Stomach (tissue), 9 donors: Measurements from ENCODE around the gene IARS1. TPM values are rescaled to one million over a fixed set of nuclear protein-coding genes. Genes with fewer than 3 reads are reported as not detected.

Experiments used
- DNase-seq, 2 donors: peaks; one replicate each; pipeline versions ENCODE4 v3.0.0 to v3.0.0-alpha.2; 2013 to 2019
- H3K27ac ChIP-seq, 5 donors: fragments of 200-600 bp in 4 of 5; sonication (generic) in 4 of 5; one replicate each; pipeline ENCODE4 v1.5.1; 2013 to 2019; ENCODE audit warnings: mild to moderate bottlenecking in 1 of 5, moderate library complexity in 1 of 5
- H3K27me3 ChIP-seq, 3 donors: fragments of 200-600 bp; sonication (generic); one replicate each; pipeline ENCODE4 v1.5.1; 2017 to 2019; ENCODE audit warnings: mixed run types in 1 of 3
- H3K36me3 ChIP-seq, 4 donors: fragments of 200-600 bp; sonication (generic); 1 replicate in 3 of 4; 2 replicates in 1 of 4; pipeline ENCODE4 v1.5.1; 2016 to 2019
- H3K4me1 ChIP-seq, 4 donors: fragments of 200-600 bp; sonication (generic); one replicate each; pipeline ENCODE4 v1.5.1; 2016 to 2019
- H3K4me3 ChIP-seq, 4 donors: fragments of 200-600 bp; sonication (generic) in 3 of 4; one replicate each; pipeline ENCODE4 v1.5.1; 2016 to 2019; ENCODE audit warnings: mild to moderate bottlenecking in 1 of 4
- H3K9me3 ChIP-seq, 4 donors: fragments of 200-600 bp; sonication (generic); one replicate each; pipeline ENCODE4 v1.5.1; 2016 to 2019
- CTCF ChIP-seq, 7 experiments: fragments of 450-650 bp in 4 of 7; fragments of 200-600 bp in 3 of 7; sonication (generic) in 3 of 7; IDR thresholded peaks; one replicate each; pipeline ENCODE4 v1.5.1; 2016 to 2019; ENCODE audit warnings: antibody characterized with exemption in 7 of 7, control low read depth in 2 of 7, mild to moderate bottlenecking in 1 of 7
- EP300 ChIP-seq: sonication (generic); formaldehyde crosslinking; IDR thresholded peaks from one replicate; pipeline ENCODE4 v1.6.1; 2017; ENCODE audit warnings: antibody characterized with exemption
- POLR2A ChIP-seq, 4 donors: fragments of 450-650 bp; IDR thresholded peaks; one replicate each; pipeline ENCODE4 v1.6.1; 2016; ENCODE audit warnings: antibody characterized with exemption in 4 of 4, control low read depth in 2 of 4, mild to moderate bottlenecking in 1 of 4, moderate library complexity in 1 of 4
- POLR2AphosphoS5 ChIP-seq, 3 donors: sonication (generic); formaldehyde crosslinking; IDR thresholded peaks; one replicate each; pipeline ENCODE4 v1.6.1; 2016; ENCODE audit warnings: antibody characterized with exemption in 3 of 3
- WGBS, 5 donors: extraction: QIAGEN DNeasy Blood & Tissue Kit in 3 of 5; methylation state at CpG; one replicate each; pipeline versions ENCODE4 v1.1.5 to v1.1.7; 2013 to 2018; 5-methylcytosine and 5-hydroxymethylcytosine counted together
- intact Hi-C: fragments of 100-400 bp; cut with DNase I; formaldehyde crosslinking; loops from one replicate; pipeline ENCODE4 v1.15.1; 2023; ENCODE audit warnings: low total_unique reads
- polyA plus RNA-seq, 3 donors: library from polyadenylated mRNA; stranded (reverse); fragments of 200-250 nt; gene quantifications; one replicate each; pipeline ENCODE4 v1.2.3, GENCODE V29; 2013
- total RNA-seq, 5 donors: library from RNA; depleted of rRNA; stranded (reverse); fragments of >200 nt; gene quantifications; one replicate each; pipeline versions ENCODE4 v1.1.0 to v1.2.3, GENCODE V29; 2014 to 2016
- donor health status: healthy with polysubstance abuse.
- donor health status: Bipolar disorder and iron deficiency.
- donor health status: healthy.

The IARS1 gene
- total and polyA plus RNA-seq, 8 donors: 11.0 to 328 (median 71.2) TPM

- Histone ChIP-seq H3K9me3 (no peaks in the 10 kb centered on the region), H3K4me3 (no peak overlapping the region), H3K27ac (no peak overlapping the region), H3K36me3 (peaks cover 42 to 88% (median 82%) of the 10 kb centered on the region in 4 donors), H3K4me1 (peaks cover 0 to 15% (median 0%) of the 10 kb centered on the region in 4 donors), H3K27me3 (no peaks in the 10 kb centered on the region)
- TF ChIP-seq CTCF (IDR thresholded peaks at IDR 0.05) (no peak), EP300 (no peak)
- DNase-seq: no peak
- 87 to 95% (median 92%) methylated on average over 5 of the region's 5 CpGs for WGBS, 5 donors
- intact Hi-C loops: no loop called here
Observed at GRCh38 chr9:92315456-92315855, 22.0 kb upstream of the IARS1 start.

- Histone ChIP-seq H3K27ac (no peak overlapping the region), H3K4me3 (no peak overlapping the region), H3K27me3 (no peaks in the 10 kb centered on the region), H3K36me3 (peaks cover 49 to 88% (median 82%) of the 10 kb centered on the region in 4 donors), H3K4me1 (peaks cover 0 to 15% (median 2%) of the 10 kb centered on the region in 4 donors), H3K9me3 (no peaks in the 10 kb centered on the region)
- WGBS, 5 donors: 65 to 88% (median 73%) methylated on average over 2 of the region's 2 CpGs
- no peak for DNase-seq
- no peak for TF ChIP-seq POLR2AphosphoS5 (IDR thresholded peaks at IDR 0.05)
- no peak for TF ChIP-seq POLR2A (IDR thresholded peaks at IDR 0.05)
- no peak for TF ChIP-seq EP300
- no peak for TF ChIP-seq CTCF (IDR thresholded peaks at IDR 0.05)
- intact Hi-C loops: no loop called here
Observed at GRCh38 chr9:92313624-92314012, 20.1 kb upstream of the IARS1 start.

- H3K27me3 ChIP-seq: no peaks in the 10 kb centered on the region
- peaks cover 0 to 15% (median 3%) of the 10 kb centered on the region in 4 donors for H3K4me1 ChIP-seq
- H3K4me3 ChIP-seq: no peak overlapping the region
- peaks cover 49 to 88% (median 82%) of the 10 kb centered on the region in 4 donors for H3K36me3 ChIP-seq
- no peaks in the 10 kb centered on the region for H3K9me3 ChIP-seq
- intact Hi-C loops: no loop called here
- TF ChIP-seq POLR2A (IDR thresholded peaks at IDR 0.05) (no peak), POLR2AphosphoS5 (IDR thresholded peaks at IDR 0.05) (no peak), CTCF (IDR thresholded peaks at IDR 0.05) (no peak), EP300 (no peak)
- 76 to 80% (median 77%) methylated on average over 6 of the region's 6 CpGs for WGBS, 5 donors
- no peak overlapping the region for H3K27ac ChIP-seq
- DNase-seq: no peak
Observed at GRCh38 chr9:92312887-92313623, 19.6 kb upstream of the IARS1 start.

GRCh38 chr9:92310562-92310961 lies 17.1 kb upstream of the IARS1 start:
- Histone ChIP-seq H3K27me3 (no peaks in the 10 kb centered on the region), H3K36me3 (peaks cover 48 to 88% (median 82%) of the 10 kb centered on the region in 4 donors), H3K4me3 (no peak overlapping the region), H3K27ac (no peak overlapping the region), H3K9me3 (no peaks in the 10 kb centered on the region), H3K4me1 (peaks cover 0 to 15% (median 3%) of the 10 kb centered on the region in 4 donors)
- WGBS, 5 donors: 86 to 95% (median 94%) methylated on average over 3 of the region's 3 CpGs
- TF ChIP-seq POLR2AphosphoS5 (IDR thresholded peaks at IDR 0.05) (no peak), POLR2A (IDR thresholded peaks at IDR 0.05) (no peak), EP300 (no peak), CTCF (IDR thresholded peaks at IDR 0.05) (no peak)
- intact Hi-C loops: no loop called here
- no peak for DNase-seq
